Gastrocnemius medialis (tissue), 4 donors: Measurements from ENCODE around the gene INPP5F.

Experiments
- CTCF ChIP-seq, 5 experiments: fragments of 450-650 bp in 3 of 5; fragments of 200-600 bp in 2 of 5; sonication (generic) in 2 of 5; IDR thresholded peaks in 4 of 5; conservative IDR thresholded peaks in 1 of 5; 1 replicate in 4 of 5; 2 replicates in 1 of 5; pipeline ENCODE4 v1.5.1; 2016 to 2019; ENCODE audit warnings: antibody characterized with exemption in 5 of 5, mild to moderate bottlenecking in 3 of 5, moderate library complexity in 3 of 5
- POLR2A ChIP-seq, 2 donors: fragments of 450-650 bp; IDR thresholded peaks; one replicate each; pipeline ENCODE4 v1.6.1; 2017; ENCODE audit warnings: antibody characterized with exemption in 2 of 2, mild to moderate bottlenecking in 2 of 2, moderate library complexity in 2 of 2

- TF ChIP-seq CTCF (IDR thresholded peaks at IDR 0.05 in 4 of 5, conservative IDR thresholded peaks at IDR 0.05 in 1 of 5) (no peak), POLR2A (IDR thresholded peaks at IDR 0.05) (no peak)
Observed at GRCh38 chr10:119677126-119677525, 48.7 kb upstream of the INPP5F start.
